ENCODE data around the gene MBLAC1.

- TF ChIP-seq CTCF (IDR thresholded peaks at IDR 0.05) (no peak), POLR2AphosphoS5 (IDR thresholded peaks at IDR 0.05; ENCODE audit: low read depth, low read length) (no peak), REST (IDR thresholded peaks at IDR 0.05; ENCODE audit: insufficient read depth in 1 of 2, low read depth in 2 of 2, low read length in 1 of 2) (no peak), SIN3A (IDR thresholded peaks at IDR 0.05; ENCODE audit: borderline replicate concordance, insufficient read depth, low read depth, low read length) (no peak), TCF7L2 (IDR thresholded peaks at IDR 0.05; ENCODE audit: low read depth, low read length) (no peak)
These were observed 21.4 kb downstream of the MBLAC1 start for GRCh38 chr7:100148225-100148558.

Data from Panc1 (cell line).